GM10266 (cell line): ENCODE results near the gene CELSR2.
"Not testable (repeated sequence)": the region's sequence is repeated elsewhere in the genome, so short reads cannot be mapped to it uniquely, and the experiment has no call there.

Experiments
- DNase-seq: peaks from one replicate; pipeline ENCODE4 v3.0.0; 2012; ENCODE audit errors: extremely low spot score
- CTCF ChIP-seq: IDR thresholded peaks from 2 replicates; pipeline ENCODE4 v1.5.1; 2012; ENCODE audit warnings: mild to moderate bottlenecking, low read depth; ENCODE audit not compliant: control insufficient read depth, insufficient read depth; ENCODE audit errors: missing control alignments

CELSR2 gene

GRCh38 chr1:109282952-109283747, 33.8 kb downstream of the CELSR2 start, which contains the start of gene PSRC1:
TSS of gene PSRC1 (minus strand) at chr1:109283145.
- peak; percentile 95 for DNase-seq
- peak; percentile 56 for TF ChIP-seq CTCF

- no peak for TF ChIP-seq CTCF
- DNase-seq: peak; percentile 38
These were observed 34.6 kb downstream of the CELSR2 start for GRCh38 chr1:109283748-109284600.

- not testable (repeated sequence) for DNase-seq
These were observed 37.4 kb downstream of the CELSR2 start for GRCh38 chr1:109286762-109287161.

GRCh38 chr1:109290137-109290536, 40.8 kb downstream of the CELSR2 start:
- TF ChIP-seq CTCF: no peak
- no peak for DNase-seq

GRCh38 chr1:109290998-109291397, 41.7 kb downstream of the CELSR2 start:
- no peak for TF ChIP-seq CTCF
- no peak for DNase-seq

GRCh38 chr1:109292364-109292763, 43.0 kb downstream of the CELSR2 start:
- TF ChIP-seq CTCF: no peak
- DNase-seq: no peak

GRCh38 chr1:109293026-109293425, 43.7 kb downstream of the CELSR2 start:
- DNase-seq: no peak
- TF ChIP-seq CTCF: no peak
